GM20000 (cell line): ENCODE results near the gene CEP170B.

Experiments
- DNase-seq: peaks from one replicate; pipeline ENCODE4 v3.0.0; 2012; ENCODE audit warnings: low spot score
- TF ChIP-seq, protein P1 (sequence below): IDR thresholded peaks from 2 replicates; pipeline ENCODE4 v1.5.1; 2012; ENCODE audit warnings: mild to moderate bottlenecking, control low read depth; ENCODE audit errors: extremely low read depth, missing control alignments

Gene CEP170B

DNA sequence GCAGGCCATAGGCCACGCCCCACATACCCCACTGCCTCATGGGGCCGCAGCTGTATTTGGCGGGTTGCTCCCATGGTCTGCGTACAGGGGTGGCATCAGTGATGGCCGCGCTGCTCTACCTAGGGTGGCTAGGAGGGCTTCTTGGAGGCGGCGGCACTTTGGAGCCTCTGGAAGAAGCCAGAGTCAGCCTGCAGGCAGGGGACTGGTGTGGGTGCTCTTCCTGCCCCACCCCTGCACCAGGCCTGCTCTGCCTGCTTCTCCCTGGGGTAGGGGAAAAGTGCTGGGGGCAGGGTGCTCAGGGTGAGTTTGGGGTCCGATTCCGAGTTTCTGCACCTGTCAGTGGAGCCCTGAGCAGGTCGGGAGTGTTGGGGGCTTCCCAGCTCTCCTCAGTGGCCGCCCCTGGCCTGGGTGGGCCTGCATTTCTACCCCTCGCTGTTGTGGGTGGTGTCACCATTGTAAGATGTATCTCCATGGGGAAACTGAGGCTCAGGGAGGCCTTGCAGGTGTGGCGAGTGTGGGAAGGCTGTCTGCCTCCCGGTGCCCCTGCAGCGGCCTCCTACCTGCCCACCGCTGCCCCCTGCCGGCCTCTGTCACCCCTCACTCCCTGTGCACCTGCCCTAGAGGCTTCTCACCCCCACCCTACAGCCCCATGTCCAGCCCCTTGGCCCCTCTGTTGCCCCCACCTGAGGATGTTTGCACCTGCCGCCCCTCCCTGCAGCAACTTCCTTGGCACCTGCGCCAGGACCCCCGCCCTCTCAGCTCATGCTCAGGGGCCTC is 5.5 kb downstream of the CEP170B start:
- DNase-seq = no peak
- TF ChIP-seq, protein P1, sequence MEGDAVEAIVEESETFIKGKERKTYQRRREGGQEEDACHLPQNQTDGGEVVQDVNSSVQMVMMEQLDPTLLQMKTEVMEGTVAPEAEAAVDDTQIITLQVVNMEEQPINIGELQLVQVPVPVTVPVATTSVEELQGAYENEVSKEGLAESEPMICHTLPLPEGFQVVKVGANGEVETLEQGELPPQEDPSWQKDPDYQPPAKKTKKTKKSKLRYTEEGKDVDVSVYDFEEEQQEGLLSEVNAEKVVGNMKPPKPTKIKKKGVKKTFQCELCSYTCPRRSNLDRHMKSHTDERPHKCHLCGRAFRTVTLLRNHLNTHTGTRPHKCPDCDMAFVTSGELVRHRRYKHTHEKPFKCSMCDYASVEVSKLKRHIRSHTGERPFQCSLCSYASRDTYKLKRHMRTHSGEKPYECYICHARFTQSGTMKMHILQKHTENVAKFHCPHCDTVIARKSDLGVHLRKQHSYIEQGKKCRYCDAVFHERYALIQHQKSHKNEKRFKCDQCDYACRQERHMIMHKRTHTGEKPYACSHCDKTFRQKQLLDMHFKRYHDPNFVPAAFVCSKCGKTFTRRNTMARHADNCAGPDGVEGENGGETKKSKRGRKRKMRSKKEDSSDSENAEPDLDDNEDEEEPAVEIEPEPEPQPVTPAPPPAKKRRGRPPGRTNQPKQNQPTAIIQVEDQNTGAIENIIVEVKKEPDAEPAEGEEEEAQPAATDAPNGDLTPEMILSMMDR = peak; percentile 48

DNA sequence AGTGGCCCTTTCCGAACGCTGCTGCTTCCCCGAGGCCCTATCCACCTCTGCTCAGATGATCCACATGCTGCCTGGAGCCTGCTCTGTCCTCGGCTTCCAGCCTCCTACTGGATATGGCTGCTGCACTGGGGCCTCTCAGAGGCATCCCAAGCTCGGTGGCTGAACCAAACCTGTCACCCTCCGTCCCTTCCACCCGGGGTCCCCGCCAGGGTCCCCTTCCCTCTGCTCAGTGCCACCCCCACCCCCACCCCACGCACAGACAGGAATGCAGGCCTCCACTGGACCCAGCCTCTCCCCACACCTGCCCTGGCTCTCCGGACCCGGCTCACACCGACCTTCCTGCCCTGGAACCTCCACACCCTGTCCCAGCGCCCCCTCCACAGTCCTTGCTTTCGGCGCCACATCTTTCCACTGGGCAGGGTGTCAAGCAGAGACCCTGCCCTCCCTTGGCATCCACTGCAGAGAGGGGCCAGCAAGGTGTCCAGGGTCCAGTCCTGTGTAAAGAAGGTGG is 6.1 kb downstream of the CEP170B start:
- no peak for DNase-seq
- TF ChIP-seq, protein P1 = no peak

GRCh38 chr14:104871656-104872468 is 6.8 kb downstream of the CEP170B start:
- no peak for DNase-seq

GRCh38 chr14:104872469-104873341 is 7.6 kb downstream of the CEP170B start:
- DNase-seq = no peak

More at GRCh38 chr14:104871656-104872468, 6.8 kb downstream of the CEP170B start:
- TF ChIP-seq, protein P1 = no peak

DNA sequence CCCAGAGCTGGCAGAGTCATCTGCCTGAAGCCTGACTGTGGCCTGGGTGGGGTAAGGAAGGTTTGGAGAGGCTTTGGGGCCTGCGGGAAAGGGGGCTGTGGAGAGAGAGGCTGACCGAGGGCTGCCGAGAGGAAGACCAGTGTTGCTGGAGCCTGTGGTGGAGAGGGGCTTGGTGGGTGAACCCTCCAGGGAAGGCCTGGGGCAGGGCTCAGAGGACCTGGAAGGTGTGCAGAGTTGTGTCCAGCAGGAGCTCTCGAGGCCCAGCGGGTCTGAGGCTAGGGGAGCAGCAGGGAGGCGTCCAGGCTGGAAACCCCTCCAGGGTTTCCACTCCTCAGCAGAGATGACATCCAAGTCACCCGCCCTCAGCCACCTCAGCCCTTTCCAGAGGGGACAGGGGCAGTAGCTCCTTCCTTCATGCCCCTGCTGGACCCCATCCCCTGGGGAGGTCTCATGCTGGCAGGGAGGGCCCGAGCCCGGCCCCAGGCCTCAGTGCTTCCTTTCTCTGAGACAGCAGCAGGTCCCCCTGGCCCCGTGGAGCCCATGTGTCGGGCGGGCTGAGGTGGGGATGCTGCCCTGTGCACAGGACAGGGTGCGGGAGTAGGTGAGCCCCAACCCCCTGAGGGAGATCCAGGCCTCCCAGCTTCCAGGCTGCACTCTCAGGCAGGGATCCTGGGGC is 8.4 kb downstream of the CEP170B start:
- TF ChIP-seq, protein P1 = no peak

More at GRCh38 chr14:104872469-104873341, 7.6 kb downstream of the CEP170B start:
- TF ChIP-seq, protein P1 = no peak

GRCh38 chr14:104874110-104874531 is 9.1 kb downstream of the CEP170B start:
- no peak for DNase-seq
- TF ChIP-seq, protein P1 = no peak

More for the DNA sequence above, 8.4 kb downstream of the CEP170B start:
- no peak for DNase-seq
